Erythroblast (primary cell): ENCODE data around the gene DHRS2.

Source experiments
- GATA1 ChIP-seq: IDR thresholded peaks from 2 replicates; pipeline ENCODE4 v1.6.1; 2011; ENCODE audit warnings: low read depth, mild to moderate bottlenecking, control low read depth, low read length, moderate library complexity
- POLR2A ChIP-seq: IDR thresholded peaks from 2 replicates; pipeline ENCODE4 v1.6.1; 2011; ENCODE audit warnings: mild to moderate bottlenecking, low read length

GRCh38 chr14:23605931-23606585 lies 30.1 kb upstream of the DHRS2 start:
- TF ChIP-seq POLR2A (no peak), GATA1 (no peak)
